Measurements from ENCODE around the gene ASIC1.

ASIC1 gene

DNA sequence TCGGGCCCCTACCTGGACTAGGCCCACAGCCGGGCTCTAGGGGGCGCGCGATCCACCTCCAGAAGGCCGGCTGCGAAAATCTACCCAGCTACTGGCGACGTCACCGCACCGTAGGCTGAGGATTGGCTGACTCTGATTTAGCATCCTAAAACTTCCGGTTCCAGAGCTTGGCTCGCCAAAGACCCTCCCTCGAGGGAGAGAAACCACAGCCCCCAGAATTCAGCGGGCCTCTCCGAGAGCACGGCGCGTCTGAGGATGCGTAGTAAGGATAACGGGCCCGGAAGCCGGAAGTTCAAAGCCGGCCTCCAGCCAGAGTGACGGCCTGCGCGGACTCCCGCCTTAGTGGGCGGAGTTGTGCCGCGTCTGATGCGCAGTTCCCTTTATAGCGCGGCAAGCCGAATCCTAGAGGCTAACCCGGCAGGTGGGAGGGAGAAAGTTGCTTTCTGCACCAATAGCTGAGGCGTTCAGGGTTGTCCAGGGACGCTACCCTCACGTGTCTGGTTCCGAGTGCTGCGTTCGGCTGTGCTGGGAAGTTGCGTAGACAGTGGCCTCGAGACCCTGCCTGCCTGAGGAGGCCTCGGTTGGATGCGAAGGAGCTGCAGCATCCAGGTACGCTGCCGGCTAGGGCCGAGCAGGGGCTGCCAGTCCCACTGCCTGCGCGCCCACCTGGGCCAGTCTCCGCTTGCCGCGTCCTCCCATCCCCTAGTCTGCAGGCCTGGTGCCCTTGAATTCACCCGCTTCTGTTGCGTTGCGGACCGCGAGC lies 54.5 kb downstream of the ASIC1 start, which contains the start of gene COX14:
TSS of gene COX14 (plus strand) at position 544 of the 763 bp plus-strand sequence. CDS start 7,808 bp downstream, outside the sequence.
- TF ChIP-seq, protein P1, sequence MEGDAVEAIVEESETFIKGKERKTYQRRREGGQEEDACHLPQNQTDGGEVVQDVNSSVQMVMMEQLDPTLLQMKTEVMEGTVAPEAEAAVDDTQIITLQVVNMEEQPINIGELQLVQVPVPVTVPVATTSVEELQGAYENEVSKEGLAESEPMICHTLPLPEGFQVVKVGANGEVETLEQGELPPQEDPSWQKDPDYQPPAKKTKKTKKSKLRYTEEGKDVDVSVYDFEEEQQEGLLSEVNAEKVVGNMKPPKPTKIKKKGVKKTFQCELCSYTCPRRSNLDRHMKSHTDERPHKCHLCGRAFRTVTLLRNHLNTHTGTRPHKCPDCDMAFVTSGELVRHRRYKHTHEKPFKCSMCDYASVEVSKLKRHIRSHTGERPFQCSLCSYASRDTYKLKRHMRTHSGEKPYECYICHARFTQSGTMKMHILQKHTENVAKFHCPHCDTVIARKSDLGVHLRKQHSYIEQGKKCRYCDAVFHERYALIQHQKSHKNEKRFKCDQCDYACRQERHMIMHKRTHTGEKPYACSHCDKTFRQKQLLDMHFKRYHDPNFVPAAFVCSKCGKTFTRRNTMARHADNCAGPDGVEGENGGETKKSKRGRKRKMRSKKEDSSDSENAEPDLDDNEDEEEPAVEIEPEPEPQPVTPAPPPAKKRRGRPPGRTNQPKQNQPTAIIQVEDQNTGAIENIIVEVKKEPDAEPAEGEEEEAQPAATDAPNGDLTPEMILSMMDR (IDR thresholded peaks at IDR 0.05): peak; percentile 98
- Histone ChIP-seq H2AFZ (peak within 1 kb of the TSS; percentile 85), H3K9ac (peak within 1 kb of the TSS; percentile 83), H3K36me3 (ENCODE audit: control insufficient read depth, insufficient read depth, low read length) (no peaks in the 10 kb centered on the region), H3K4me3 (ENCODE audit: low read depth, low read length) (peak within 1 kb of the TSS; percentile 95), H3K4me1 (peaks cover 47% of the 10 kb centered on the region), H3K9me3 (ENCODE audit: control insufficient read depth, low read length) (no peaks in the 10 kb centered on the region), H3K27ac (peak within 1 kb of the TSS; percentile 99), H3K27me3 (ENCODE audit: control insufficient read depth, insufficient read depth, low read length) (no peaks in the 10 kb centered on the region), H3K4me2 (ENCODE audit: low read length) (peak within 1 kb of the TSS; percentile 77), H3K79me2 (peaks cover 31% of the 10 kb centered on the region)

GRCh38 chr12:50112456-50113218 lies 55.2 kb downstream of the ASIC1 start:
- Histone ChIP-seq H2AFZ (peak overlapping the region; percentile 85), H3K27me3 (ENCODE audit: control insufficient read depth, insufficient read depth, low read length) (no peaks in the 10 kb centered on the region), H3K79me2 (peaks cover 38% of the 10 kb centered on the region), H3K27ac (peak overlapping the region; percentile 99), H3K36me3 (ENCODE audit: control insufficient read depth, insufficient read depth, low read length) (no peaks in the 10 kb centered on the region), H3K9ac (peak overlapping the region; percentile 83), H3K9me3 (ENCODE audit: control insufficient read depth, low read length) (no peaks in the 10 kb centered on the region), H3K4me2 (ENCODE audit: low read length) (peak overlapping the region; percentile 73), H3K4me1 (peaks cover 39% of the 10 kb centered on the region), H3K4me3 (ENCODE audit: low read depth, low read length) (peak overlapping the region; percentile 95)
- TF ChIP-seq, protein P1 (IDR thresholded peaks at IDR 0.05): no peak

DNA sequence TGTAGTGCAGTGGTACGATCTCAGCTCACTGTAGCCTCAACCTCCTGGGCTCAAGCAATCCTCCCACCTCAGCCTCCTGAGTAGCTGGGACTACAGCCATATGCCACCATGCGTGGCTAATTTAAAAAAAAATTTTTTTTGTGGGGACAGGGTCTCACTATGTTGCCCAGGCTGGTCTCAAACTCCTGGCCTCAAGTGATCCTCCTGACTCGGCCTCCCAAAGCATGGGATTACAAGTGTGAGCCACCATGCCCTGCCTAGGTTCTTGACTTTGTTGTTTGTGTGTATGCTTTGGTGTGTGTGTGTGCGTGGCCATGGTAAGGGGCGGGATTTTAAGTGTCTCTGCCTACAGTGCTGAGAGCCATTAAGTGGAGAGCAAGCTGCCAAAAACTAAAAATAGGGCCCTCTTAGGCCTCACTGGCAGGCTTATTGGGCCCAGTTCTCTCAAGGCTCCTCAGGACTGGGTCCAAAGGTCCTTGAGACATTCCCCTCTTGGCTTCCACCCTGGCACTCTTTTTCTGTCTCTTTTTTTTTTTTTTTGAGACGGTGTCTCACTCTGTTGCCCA lies 59.7 kb downstream of the ASIC1 start:
- Histone ChIP-seq H3K27me3 (ENCODE audit: control insufficient read depth, insufficient read depth, low read length) (no peaks in the 10 kb centered on the region), H3K9me3 (ENCODE audit: control insufficient read depth, low read length) (no peaks in the 10 kb centered on the region), H3K4me2 (ENCODE audit: low read length) (no peak overlapping the region), H3K9ac (no peak overlapping the region), H3K4me1 (peaks cover 5% of the 10 kb centered on the region), H3K4me3 (ENCODE audit: low read depth, low read length) (no peak overlapping the region), H3K79me2 (peaks cover 75% of the 10 kb centered on the region), H3K36me3 (ENCODE audit: control insufficient read depth, insufficient read depth, low read length) (no peaks in the 10 kb centered on the region), H3K27ac (no peak overlapping the region), H2AFZ (no peak overlapping the region)
- TF ChIP-seq, protein P1 (IDR thresholded peaks at IDR 0.05): no peak

DNA sequence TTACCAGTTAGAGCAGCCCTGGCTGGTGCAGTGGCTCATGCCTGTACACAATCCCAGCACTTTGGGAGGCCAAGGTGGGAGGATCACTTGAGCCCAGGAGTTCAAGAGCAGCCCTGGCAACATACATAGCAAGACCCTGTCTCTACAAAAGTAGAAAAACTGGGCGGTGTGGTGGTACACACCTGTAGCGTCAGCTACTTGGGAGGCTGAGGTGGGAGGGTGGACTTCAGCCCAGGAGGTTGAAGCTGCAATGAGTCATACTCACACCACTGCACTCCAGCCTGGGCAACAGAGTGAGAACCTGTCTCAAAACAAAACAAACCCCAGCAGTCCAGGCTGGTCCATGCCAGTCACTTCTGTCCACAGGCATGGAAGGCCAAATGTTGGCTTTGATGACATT lies 62.0 kb downstream of the ASIC1 start:
- Histone ChIP-seq H3K9ac (no peak overlapping the region), H3K79me2 (peaks cover 86% of the 10 kb centered on the region), H3K27me3 (ENCODE audit: control insufficient read depth, insufficient read depth, low read length) (no peaks in the 10 kb centered on the region), H3K4me1 (peaks cover 5% of the 10 kb centered on the region), H3K4me2 (ENCODE audit: low read length) (no peak overlapping the region), H3K4me3 (ENCODE audit: low read depth, low read length) (no peak overlapping the region), H2AFZ (no peak overlapping the region), H3K9me3 (ENCODE audit: control insufficient read depth, low read length) (no peaks in the 10 kb centered on the region), H3K36me3 (ENCODE audit: control insufficient read depth, insufficient read depth, low read length) (no peaks in the 10 kb centered on the region), H3K27ac (no peak overlapping the region)
- TF ChIP-seq, protein P1 (IDR thresholded peaks at IDR 0.05): no peak
